HepG2 (cell line): ENCODE measurements around the gene SEC24A. TPM values are rescaled to one million over a fixed set of nuclear protein-coding genes. Genes with fewer than 3 reads are reported as not detected.

Source experiments
- DBP ChIP-seq: sonication (generic); formaldehyde crosslinking; IDR thresholded peaks from 2 replicates; pipeline ENCODE4 v1.4.0; 2020; ENCODE audit warnings: missing genetic modification reagents; ENCODE audit errors: not compliant biosample characterization
- HNF4A ChIP-seq: sonication (generic); formaldehyde crosslinking; IDR thresholded peaks from 2 replicates; pipeline ENCODE4 v1.4.0; 2020; ENCODE audit warnings: missing genetic modification reagents
- MLXIP ChIP-seq: sonication (generic); formaldehyde crosslinking; IDR thresholded peaks from 2 replicates; pipeline ENCODE4 v1.9.0; 2021; ENCODE audit warnings: missing genetic modification reagents, borderline replicate concordance
- PAF1 ChIP-seq: IDR thresholded peaks from 2 replicates; pipeline ENCODE4 v1.6.1; 2016; ENCODE audit warnings: missing genetic modification reagents, missing compliant biosample characterization
- PAXIP1 ChIP-seq: sonication (generic); formaldehyde crosslinking; conservative IDR thresholded peaks from 2 replicates; pipeline ENCODE4 v1.4.0; 2020; ENCODE audit warnings: mild to moderate bottlenecking, missing genetic modification reagents, moderate library complexity
- RXRA ChIP-seq: sonication (generic); formaldehyde crosslinking; IDR thresholded peaks from 2 replicates; pipeline ENCODE4 v1.5.1; 2020; ENCODE audit warnings: missing genetic modification reagents
- SMYD3 ChIP-seq: sonication (generic); formaldehyde crosslinking; IDR thresholded peaks from 2 replicates; pipeline ENCODE4 v1.8.1; 2023; ENCODE audit warnings: mild to moderate bottlenecking, missing genetic modification reagents
- SOX5 ChIP-seq: IDR thresholded peaks from 2 replicates; pipeline ENCODE4 v1.6.1; 2016; ENCODE audit warnings: borderline replicate concordance
- SPEN ChIP-seq: sonication (generic); formaldehyde crosslinking; IDR thresholded peaks from 2 replicates; pipeline ENCODE4 v1.5.1; 2020; ENCODE audit warnings: low read depth, mild to moderate bottlenecking, missing genetic modification reagents
- SRF ChIP-seq: IDR thresholded peaks from 2 replicates; pipeline ENCODE4 v1.6.1; 2011; ENCODE audit warnings: mild to moderate bottlenecking, low read depth, low read length, moderate library complexity
- TEAD2 ChIP-seq: sonication (generic); formaldehyde crosslinking; IDR thresholded peaks from 2 replicates; pipeline ENCODE4 v1.9.0; 2021; ENCODE audit warnings: missing genetic modification reagents
- TEF ChIP-seq: sonication (generic); formaldehyde crosslinking; IDR thresholded peaks from 2 replicates; pipeline ENCODE4 v1.5.0; 2020; ENCODE audit warnings: missing genetic modification reagents
- TFDP2 ChIP-seq: sonication (generic); formaldehyde crosslinking; IDR thresholded peaks from 2 replicates; pipeline ENCODE4 v1.4.0; 2020; ENCODE audit warnings: missing genetic modification reagents
- U2AF1 ChIP-seq: fragments of 200-400 bp; formaldehyde crosslinking; optimal IDR thresholded peaks from 2 replicates; pipeline ENCODE3; 2017; ENCODE audit warnings: mild to moderate bottlenecking, low read depth, low read length
- XBP1 ChIP-seq: sonication (generic); formaldehyde crosslinking; IDR thresholded peaks from 2 replicates; pipeline ENCODE4 v1.5.0; 2020; ENCODE audit warnings: missing genetic modification reagents
- ZBTB7A ChIP-seq: sonication (generic); formaldehyde crosslinking; IDR thresholded peaks from 2 replicates; pipeline ENCODE4 v1.8.0; 2022; ENCODE audit warnings: mild to moderate bottlenecking, missing genetic modification reagents
- ZNF432 ChIP-seq: sonication (generic); formaldehyde crosslinking; IDR thresholded peaks from 2 replicates; pipeline ENCODE4 v1.5.0; 2020; ENCODE audit warnings: missing genetic modification reagents, mild to moderate bottlenecking, borderline replicate concordance
- ZNF724P ChIP-seq: sonication (generic); formaldehyde crosslinking; IDR thresholded peaks from 2 replicates; pipeline ENCODE4 v1.8.0; 2022; ENCODE audit warnings: missing genetic modification reagents, borderline replicate concordance
- polyA plus RNA-seq, 8 experiments: library from polyadenylated mRNA; depleted of rRNA in 3 of 8; stranded (reverse) in 7 of 8; unstranded in 1 of 8; fragments of >200 nt; fragmentation: Illumina TruSeq in 4 of 8; extraction: Trizol in 4 of 8; gene quantifications; 2 replicates each; pipeline versions ENCODE4 v1.2.1 to v1.2.3, GENCODE V29; 2011 to 2016; ENCODE audit warnings: low read depth in 4 of 8, missing spikeins in 1 of 8, mixed read lengths in 1 of 8; ENCODE audit not compliant: insufficient read depth in 1 of 8
- total RNA-seq, 5 experiments: library from RNA; depleted of rRNA; stranded (reverse); fragments of >200 nt; fragmentation: Illumina TruSeq; extraction: Trizol; gene quantifications; 2 replicates each; pipeline ENCODE4 v1.2.3, GENCODE V29; 2016; ENCODE audit warnings: low read depth in 1 of 5

SEC24A gene
- total and polyA plus RNA-seq, 2 of the 13 experiments (the other 11 are each of a cell fraction or from before 2014, with no cell fraction given) = 30.5 to 56.8 TPM

- TF ChIP-seq TFDP2 (CRISPR knock-in tag) = peak; percentile 96
- TF ChIP-seq PAF1 (CRISPR knock-in tag) = no peak
- no peak; the same call in 1 of the 2 replicates for TF ChIP-seq TEAD2 (CRISPR knock-in tag)
- TF ChIP-seq TEF = 0 out of 2 replicates have a peak, but pooled peaks have one; percentile 44
- peak; percentile 14; the same call in 1 of the 2 replicates for TF ChIP-seq HNF4A
- TF ChIP-seq PAXIP1 (CRISPR knock-in tag) = 0 out of 2 replicates have a peak, but pooled peaks have one; percentile 69
- peak; percentile 17; the same call in 1 of the 2 replicates for TF ChIP-seq XBP1 (CRISPR knock-in tag)
- TF ChIP-seq SPEN (CRISPR knock-in tag) = peak; percentile 94
- TF ChIP-seq RXRA (CRISPR knock-in tag) = peak; percentile 94
- no peak for TF ChIP-seq SRF
- peak; percentile 83; the same call in 1 of the 2 replicates for TF ChIP-seq SMYD3
- TF ChIP-seq ZNF432 (CRISPR knock-in tag) = no peak
- peak; percentile 93 for TF ChIP-seq ZNF724P
- no peak for TF ChIP-seq U2AF1
- TF ChIP-seq ZBTB7A (CRISPR knock-in tag) = 0 out of 2 replicates have a peak, but pooled peaks have one; percentile 22
- TF ChIP-seq DBP (CRISPR knock-in tag) = no peak
- peak; percentile 71; the same call in 1 of the 2 replicates for TF ChIP-seq SOX5 (CRISPR knock-in tag)
- 0 out of 2 replicates have a peak, but pooled peaks have one; percentile 18 for TF ChIP-seq MLXIP (CRISPR knock-in tag)
Observed at GRCh38 chr5:134648425-134649162, at the start of gene SEC24A (continued).
